HepG2 (cell line): ENCODE measurements around the gene ARL5C. TPM values are rescaled to one million over a fixed set of nuclear protein-coding genes. Genes with fewer than 3 reads are reported as not detected.

Experiments
- ATM ChIP-seq: fragments of 450-650 bp; IDR thresholded peaks from 2 replicates; pipeline ENCODE4 v1.7.1; 2017; ENCODE audit warnings: mild to moderate bottlenecking, borderline replicate concordance
- BATF2 ChIP-seq: sonication (generic); formaldehyde crosslinking; IDR thresholded peaks from 2 replicates; pipeline ENCODE4 v1.8.0; 2022; ENCODE audit warnings: mild to moderate bottlenecking, missing genetic modification reagents, moderate library complexity
- ELF4 ChIP-seq: sonication (generic); formaldehyde crosslinking; IDR thresholded peaks from 2 replicates; pipeline ENCODE4 v1.5.0; 2020; ENCODE audit warnings: missing genetic modification reagents, mild to moderate bottlenecking, moderate library complexity, borderline replicate concordance
- GABPB1 ChIP-seq: IDR thresholded peaks from 2 replicates; pipeline ENCODE4 v1.6.1; 2016; ENCODE audit warnings: mild to moderate bottlenecking, missing genetic modification reagents, moderate library complexity, missing compliant biosample characterization
- GLI4 ChIP-seq: sonication (generic); formaldehyde crosslinking; IDR thresholded peaks from 2 replicates; pipeline ENCODE4 v1.5.1; 2020; ENCODE audit warnings: missing genetic modification reagents, mild to moderate bottlenecking, moderate library complexity, borderline replicate concordance
- GTF2F1 ChIP-seq: fragments of 150-350 bp; IDR thresholded peaks from 2 replicates; pipeline ENCODE4 v1.6.1; 2014; ENCODE audit warnings: low read length
- GTF3A ChIP-seq: sonication (generic); formaldehyde crosslinking; conservative IDR thresholded peaks from 2 replicates; pipeline ENCODE4 v1.4.0; 2020; ENCODE audit warnings: mild to moderate bottlenecking, missing genetic modification reagents
- IRF2 ChIP-seq: IDR thresholded peaks from 2 replicates; pipeline ENCODE4 v1.6.1; 2018; ENCODE audit warnings: missing genetic modification reagents, missing compliant biosample characterization
- JARID2 ChIP-seq: sonication (generic); formaldehyde crosslinking; IDR thresholded peaks from 2 replicates; pipeline ENCODE4 v1.8.1; 2023; ENCODE audit warnings: missing genetic modification reagents, inconsistent platforms; ENCODE audit not compliant: insufficient replicate concordance
- KDM3A ChIP-seq: IDR thresholded peaks from 2 replicates; pipeline ENCODE4 v1.6.1; 2018; ENCODE audit warnings: low read depth, missing compliant biosample characterization
- KLF6 ChIP-seq: IDR thresholded peaks from 2 replicates; pipeline ENCODE4 v1.8.0; 2016; ENCODE audit warnings: missing biosample characterization, missing genetic modification reagents
- KMT2B ChIP-seq: IDR thresholded peaks from 2 replicates; pipeline ENCODE4 v1.6.1; 2016; ENCODE audit warnings: missing genetic modification reagents, missing compliant biosample characterization
- MBNL3 ChIP-seq: fragments of 250-450 bp; sonication (Bioruptor Pico); conservative IDR thresholded peaks from 2 replicates; pipeline ENCODE4 v1.8.0; 2022; ENCODE audit warnings: mild to moderate bottlenecking, inconsistent platforms
- MTA1 ChIP-seq: sonication (generic); formaldehyde crosslinking; IDR thresholded peaks from 2 replicates; pipeline ENCODE4 v1.4.0; 2020; ENCODE audit warnings: missing genetic modification reagents, mild to moderate bottlenecking, borderline replicate concordance
- PAWR ChIP-seq: sonication (generic); formaldehyde crosslinking; IDR thresholded peaks from 2 replicates; pipeline ENCODE4 v1.4.0; 2020; ENCODE audit warnings: missing genetic modification reagents, mild to moderate bottlenecking, borderline replicate concordance
- POLR2AphosphoS5 ChIP-seq: IDR thresholded peaks from 2 replicates; pipeline ENCODE4 v1.6.1; 2012; ENCODE audit warnings: low read depth, low read length
- SPEN ChIP-seq: sonication (generic); formaldehyde crosslinking; IDR thresholded peaks from 2 replicates; pipeline ENCODE4 v1.5.1; 2020; ENCODE audit warnings: low read depth, mild to moderate bottlenecking, missing genetic modification reagents
- SUZ12 ChIP-seq: fragments of 150-350 bp; IDR thresholded peaks from 2 replicates; pipeline ENCODE4 v1.6.1; 2014; ENCODE audit warnings: low read depth, low read length
- ZBTB7B ChIP-seq: sonication (generic); formaldehyde crosslinking; IDR thresholded peaks from 2 replicates; pipeline ENCODE4 v1.4.0; 2020; ENCODE audit warnings: missing genetic modification reagents
- ZNF121 ChIP-seq: sonication (generic); formaldehyde crosslinking; IDR thresholded peaks from 2 replicates; pipeline ENCODE4 v1.5.0; 2020; ENCODE audit warnings: mild to moderate bottlenecking, missing genetic modification reagents
- ZNF180 ChIP-seq: sonication (generic); formaldehyde crosslinking; IDR thresholded peaks from 2 replicates; pipeline ENCODE4 v1.4.0; 2020; ENCODE audit warnings: low read depth, missing genetic modification reagents, borderline replicate concordance
- ZNF230 ChIP-seq: sonication (generic); formaldehyde crosslinking; IDR thresholded peaks from 2 replicates; pipeline ENCODE4 v1.4.0; 2020; ENCODE audit warnings: mild to moderate bottlenecking, missing genetic modification reagents
- ZNF343 ChIP-seq: sonication (generic); formaldehyde crosslinking; IDR thresholded peaks from 2 replicates; pipeline ENCODE4 v1.4.0; 2020; ENCODE audit warnings: mild to moderate bottlenecking, missing genetic modification reagents
- ZNF451 ChIP-seq: sonication (generic); formaldehyde crosslinking; IDR thresholded peaks from 2 replicates; pipeline ENCODE4 v1.5.0; 2020; ENCODE audit warnings: mild to moderate bottlenecking, missing genetic modification reagents
- ZNF460 ChIP-seq: sonication (generic); formaldehyde crosslinking; IDR thresholded peaks from 2 replicates; pipeline ENCODE4 v1.5.1; 2020; ENCODE audit warnings: missing genetic modification reagents, mild to moderate bottlenecking, borderline replicate concordance
- ZNF619 ChIP-seq: sonication (generic); formaldehyde crosslinking; IDR thresholded peaks from 2 replicates; pipeline ENCODE4 v1.4.0; 2020; ENCODE audit warnings: mild to moderate bottlenecking, missing genetic modification reagents
- ZNF879 ChIP-seq: sonication (generic); formaldehyde crosslinking; IDR thresholded peaks from 2 replicates; pipeline ENCODE4 v1.8.1; 2023; ENCODE audit warnings: missing genetic modification reagents
- ZNF891 ChIP-seq: sonication (generic); formaldehyde crosslinking; IDR thresholded peaks from 2 replicates; pipeline ENCODE4 v1.5.0; 2020; ENCODE audit warnings: mild to moderate bottlenecking, missing genetic modification reagents
- polyA plus RNA-seq, 8 experiments: library from polyadenylated mRNA; depleted of rRNA in 3 of 8; stranded (reverse) in 7 of 8; unstranded in 1 of 8; fragments of >200 nt; fragmentation: Illumina TruSeq in 4 of 8; extraction: Trizol in 4 of 8; gene quantifications; 2 replicates each; pipeline versions ENCODE4 v1.2.1 to v1.2.3, GENCODE V29; 2011 to 2016; ENCODE audit warnings: low read depth in 4 of 8, missing spikeins in 1 of 8, mixed read lengths in 1 of 8; ENCODE audit not compliant: insufficient read depth in 1 of 8
- total RNA-seq, 5 experiments: library from RNA; depleted of rRNA; stranded (reverse); fragments of >200 nt; fragmentation: Illumina TruSeq; extraction: Trizol; gene quantifications; 2 replicates each; pipeline ENCODE4 v1.2.3, GENCODE V29; 2016; ENCODE audit warnings: low read depth in 1 of 5
- TF ChIP-seq, protein P1 (sequence below): sonication (generic); formaldehyde crosslinking; IDR thresholded peaks from 2 replicates; pipeline ENCODE4 v1.9.0; 2021; ENCODE audit warnings: missing genetic modification reagents, mild to moderate bottlenecking, borderline replicate concordance
- TF ChIP-seq, protein P2 (sequence below): sonication (generic); formaldehyde crosslinking; IDR thresholded peaks from 2 replicates; pipeline ENCODE4 v1.5.0; 2020; ENCODE audit warnings: missing genetic modification reagents, mild to moderate bottlenecking, borderline replicate concordance

ARL5C gene
- total and polyA plus RNA-seq, 2 of the 13 experiments (the other 11 are each of a cell fraction or from before 2014, with no cell fraction given), result not detected

DNA sequence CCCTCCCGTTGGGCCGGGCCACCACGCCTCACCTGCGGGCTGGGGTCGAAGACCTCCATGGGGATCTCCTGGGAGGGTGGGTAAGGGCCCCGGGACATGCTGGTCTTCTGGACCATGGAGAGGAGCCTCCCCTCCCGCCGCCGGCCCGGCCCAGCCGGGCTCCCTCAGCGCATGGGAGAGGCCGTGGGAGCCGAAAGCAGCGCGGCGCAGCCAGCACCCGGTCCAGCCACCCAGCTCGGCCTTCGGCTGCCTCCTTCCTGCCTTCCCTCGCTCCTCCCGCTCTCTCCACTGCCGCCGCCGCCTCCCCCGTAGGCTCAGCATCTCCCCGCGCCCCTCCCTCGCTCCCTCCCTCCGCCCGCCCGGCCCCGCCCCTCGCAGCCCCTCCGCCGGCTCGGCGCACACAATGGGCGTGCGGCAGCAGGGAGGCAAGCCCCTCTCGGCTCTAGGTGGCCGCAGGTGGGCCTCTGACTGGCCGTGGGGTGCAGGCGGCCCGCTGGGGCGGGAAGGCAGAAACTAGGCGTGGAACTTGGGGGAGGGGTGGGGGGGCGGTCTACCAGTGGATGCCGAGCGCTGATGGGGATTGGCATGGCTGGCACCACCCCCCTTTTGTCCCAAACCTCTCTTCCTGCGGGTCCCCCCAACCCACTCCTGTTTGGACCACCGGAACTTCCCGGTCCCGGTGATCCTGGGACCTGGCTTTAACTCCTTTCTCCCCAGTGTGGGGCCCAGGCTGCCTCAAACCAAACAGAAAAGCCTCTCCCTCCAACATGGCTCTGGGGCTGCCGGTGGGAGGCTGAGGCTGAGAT, 31.6 kb upstream of the ARL5C start, which contains the start of gene CACNB1 (continued):
- TF ChIP-seq KLF6 (no peak), GABPB1 (CRISPR knock-in tag) (peak; percentile 71; the same call in 1 of the 2 replicates), ZNF619 (CRISPR knock-in tag) (no peak), KMT2B (CRISPR knock-in tag) (no peak; the same call in 1 of the 2 replicates), POLR2AphosphoS5 (no peak; the same call in 1 of the 2 replicates), ZNF460 (no peak), ELF4 (no peak), MTA1 (CRISPR knock-in tag) (no peak), ZNF121 (CRISPR knock-in tag) (no peak), ZNF180 (CRISPR knock-in tag) (no peak), MBNL3 (no peak), ZNF451 (CRISPR knock-in tag) (no peak), JARID2 (CRISPR knock-in tag) (no peak), BATF2 (CRISPR knock-in tag) (peak; percentile 9; the same call in 1 of the 2 replicates), PAWR (CRISPR knock-in tag) (no peak), SPEN (CRISPR knock-in tag) (no peak), ZNF891 (no peak), ZNF879 (CRISPR knock-in tag) (no peak), ZNF343 (CRISPR knock-in tag) (no peak), KDM3A (0 out of 2 replicates have a peak, but pooled peaks have one; percentile 46), GTF2F1 (no peak), GLI4 (no peak), SUZ12 (no peak), ZBTB7B (CRISPR knock-in tag) (peak; percentile 58; the same call in 1 of the 2 replicates), ZNF230 (CRISPR knock-in tag) (no peak), IRF2 (CRISPR knock-in tag) (no peak; the same call in 1 of the 2 replicates), GTF3A (CRISPR knock-in tag) (no peak), ATM (no peak)
- TF ChIP-seq, protein P1, sequence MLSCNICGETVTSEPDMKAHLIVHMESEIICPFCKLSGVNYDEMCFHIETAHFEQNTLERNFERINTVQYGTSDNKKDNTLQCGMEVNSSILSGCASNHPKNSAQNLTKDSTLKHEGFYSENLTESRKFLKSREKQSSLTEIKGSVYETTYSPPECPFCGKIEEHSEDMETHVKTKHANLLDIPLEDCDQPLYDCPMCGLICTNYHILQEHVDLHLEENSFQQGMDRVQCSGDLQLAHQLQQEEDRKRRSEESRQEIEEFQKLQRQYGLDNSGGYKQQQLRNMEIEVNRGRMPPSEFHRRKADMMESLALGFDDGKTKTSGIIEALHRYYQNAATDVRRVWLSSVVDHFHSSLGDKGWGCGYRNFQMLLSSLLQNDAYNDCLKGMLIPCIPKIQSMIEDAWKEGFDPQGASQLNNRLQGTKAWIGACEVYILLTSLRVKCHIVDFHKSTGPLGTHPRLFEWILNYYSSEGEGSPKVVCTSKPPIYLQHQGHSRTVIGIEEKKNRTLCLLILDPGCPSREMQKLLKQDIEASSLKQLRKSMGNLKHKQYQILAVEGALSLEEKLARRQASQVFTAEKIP (CRISPR knock-in tag), result no peak
- TF ChIP-seq, protein P2, sequence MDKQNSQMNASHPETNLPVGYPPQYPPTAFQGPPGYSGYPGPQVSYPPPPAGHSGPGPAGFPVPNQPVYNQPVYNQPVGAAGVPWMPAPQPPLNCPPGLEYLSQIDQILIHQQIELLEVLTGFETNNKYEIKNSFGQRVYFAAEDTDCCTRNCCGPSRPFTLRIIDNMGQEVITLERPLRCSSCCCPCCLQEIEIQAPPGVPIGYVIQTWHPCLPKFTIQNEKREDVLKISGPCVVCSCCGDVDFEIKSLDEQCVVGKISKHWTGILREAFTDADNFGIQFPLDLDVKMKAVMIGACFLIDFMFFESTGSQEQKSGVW (CRISPR knock-in tag), result no peak
